ENCODE measurements around the gene AIFM2. TPM values are rescaled to one million over a fixed set of nuclear protein-coding genes. Genes with fewer than 3 reads are reported as not detected.

Gene AIFM2
- polyA plus RNA-seq, 1 of the 3 experiments (the other 2 are of a cell fraction): 9.5 TPM

DNA sequence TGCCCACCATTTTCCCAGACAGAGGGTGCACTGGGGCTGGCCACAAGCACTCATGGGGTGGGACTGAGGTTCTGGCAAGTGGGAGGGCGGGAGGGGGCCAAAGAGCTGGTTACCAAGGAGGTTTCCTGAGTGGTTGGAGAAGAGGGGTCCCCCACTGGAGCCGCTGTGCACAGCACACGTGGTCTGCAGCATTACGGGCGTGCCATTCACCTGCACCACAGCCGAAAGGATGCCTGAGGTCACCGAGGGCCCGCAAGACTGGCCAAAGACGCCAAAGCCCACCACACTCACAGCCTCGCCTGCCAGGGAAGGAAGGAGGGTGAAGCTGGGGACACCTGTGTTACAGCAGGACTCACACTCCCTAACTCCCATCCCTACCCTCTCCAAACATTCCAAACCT is 9.9 kb upstream of the AIFM2 start:
- Histone ChIP-seq H3K4me2 (no peak overlapping the region), H3K9me2 (no peaks in the 10 kb centered on the region), H3K79me2 (ENCODE audit: insufficient read depth) (peaks cover 22% of the 10 kb centered on the region; the same call in 1 of the 2 replicates), H3K27me3 (ENCODE audit: insufficient read depth) (no peaks in the 10 kb centered on the region), H3K9ac (no peak overlapping the region), H3K36me3 (replicated peaks in 1 of 2; ENCODE audit: control insufficient read depth in 1 of 2, insufficient read depth in 2 of 2, low read length in 1 of 2) (peaks cover 3 to 6% of the 10 kb centered on the region in 2 experiments), H3K4me1 (ENCODE audit: control insufficient read depth in 1 of 2, insufficient read depth in 2 of 2, low read depth in 1 of 2, low read length in 1 of 2) (peaks cover 4 to 28% of the 10 kb centered on the region in 2 experiments; a peak in 3 of 4 replicates), H2AFZ (ENCODE audit: low read depth) (no peak overlapping the region), H3K9me3 (no peaks in the 10 kb centered on the region), H3K27ac (ENCODE audit: low read depth in 2 of 2, low read length in 1 of 2) (no peak overlapping the region), H3F3A (replicated peaks; ENCODE audit: insufficient read depth) (peaks cover 13% of the 10 kb centered on the region), H3K4me3 (ENCODE audit: low read depth in 2 of 2, low read length in 1 of 2) (no peak overlapping the region), H4K20me1 (ENCODE audit: insufficient read depth) (no peaks in the 10 kb centered on the region)
- no peak for DNase-seq
- WGBS (ENCODE audit: low lambda C conversion rate): 89% methylated on average over 6 of the region's 10 CpGs
- TF ChIP-seq RAD21 (IDR thresholded peaks at IDR 0.05; ENCODE audit: low read length): no peak
- TF ChIP-seq EZH2phosphoT487 (IDR thresholded peaks at IDR 0.05; ENCODE audit: borderline replicate concordance, low read depth): no peak
- TF ChIP-seq, protein P1, sequence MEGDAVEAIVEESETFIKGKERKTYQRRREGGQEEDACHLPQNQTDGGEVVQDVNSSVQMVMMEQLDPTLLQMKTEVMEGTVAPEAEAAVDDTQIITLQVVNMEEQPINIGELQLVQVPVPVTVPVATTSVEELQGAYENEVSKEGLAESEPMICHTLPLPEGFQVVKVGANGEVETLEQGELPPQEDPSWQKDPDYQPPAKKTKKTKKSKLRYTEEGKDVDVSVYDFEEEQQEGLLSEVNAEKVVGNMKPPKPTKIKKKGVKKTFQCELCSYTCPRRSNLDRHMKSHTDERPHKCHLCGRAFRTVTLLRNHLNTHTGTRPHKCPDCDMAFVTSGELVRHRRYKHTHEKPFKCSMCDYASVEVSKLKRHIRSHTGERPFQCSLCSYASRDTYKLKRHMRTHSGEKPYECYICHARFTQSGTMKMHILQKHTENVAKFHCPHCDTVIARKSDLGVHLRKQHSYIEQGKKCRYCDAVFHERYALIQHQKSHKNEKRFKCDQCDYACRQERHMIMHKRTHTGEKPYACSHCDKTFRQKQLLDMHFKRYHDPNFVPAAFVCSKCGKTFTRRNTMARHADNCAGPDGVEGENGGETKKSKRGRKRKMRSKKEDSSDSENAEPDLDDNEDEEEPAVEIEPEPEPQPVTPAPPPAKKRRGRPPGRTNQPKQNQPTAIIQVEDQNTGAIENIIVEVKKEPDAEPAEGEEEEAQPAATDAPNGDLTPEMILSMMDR (IDR thresholded peaks at IDR 0.05): no peak
- TF ChIP-seq, protein P2, sequence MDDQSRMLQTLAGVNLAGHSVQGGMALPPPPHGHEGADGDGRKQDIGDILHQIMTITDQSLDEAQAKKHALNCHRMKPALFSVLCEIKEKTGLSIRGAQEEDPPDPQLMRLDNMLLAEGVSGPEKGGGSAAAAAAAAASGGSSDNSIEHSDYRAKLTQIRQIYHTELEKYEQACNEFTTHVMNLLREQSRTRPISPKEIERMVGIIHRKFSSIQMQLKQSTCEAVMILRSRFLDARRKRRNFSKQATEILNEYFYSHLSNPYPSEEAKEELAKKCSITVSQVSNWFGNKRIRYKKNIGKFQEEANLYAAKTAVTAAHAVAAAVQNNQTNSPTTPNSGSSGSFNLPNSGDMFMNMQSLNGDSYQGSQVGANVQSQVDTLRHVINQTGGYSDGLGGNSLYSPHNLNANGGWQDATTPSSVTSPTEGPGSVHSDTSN (IDR thresholded peaks at IDR 0.05): no peak
- no peak for TF ChIP-seq MEF2A (IDR thresholded peaks at IDR 0.05; ENCODE audit: borderline replicate concordance, low read depth)
- no peak for TF ChIP-seq FOXM1 (IDR thresholded peaks at IDR 0.05; ENCODE audit: low read depth)
- no peak for TF ChIP-seq EP300 (IDR thresholded peaks at IDR 0.05; ENCODE audit: borderline replicate concordance in 1 of 2, low read depth in 1 of 2, low read length in 1 of 2)
- TF ChIP-seq ELF1 (IDR thresholded peaks at IDR 0.05): no peak
- no peak for TF ChIP-seq RXRA (IDR thresholded peaks at IDR 0.05; ENCODE audit: borderline replicate concordance, low read depth)
- no peak for TF ChIP-seq GABPA (IDR thresholded peaks at IDR 0.05; ENCODE audit: low read depth)
- ChIA-PET CTCF (interaction anchor here (0.8 to 10.8 kb wide), 2 partner anchors 26 to 184 kb away, joined by 3 to 157 read pairs; no protein-coding TSS in a partner anchor), POLR2A (no interaction called here)

DNA sequence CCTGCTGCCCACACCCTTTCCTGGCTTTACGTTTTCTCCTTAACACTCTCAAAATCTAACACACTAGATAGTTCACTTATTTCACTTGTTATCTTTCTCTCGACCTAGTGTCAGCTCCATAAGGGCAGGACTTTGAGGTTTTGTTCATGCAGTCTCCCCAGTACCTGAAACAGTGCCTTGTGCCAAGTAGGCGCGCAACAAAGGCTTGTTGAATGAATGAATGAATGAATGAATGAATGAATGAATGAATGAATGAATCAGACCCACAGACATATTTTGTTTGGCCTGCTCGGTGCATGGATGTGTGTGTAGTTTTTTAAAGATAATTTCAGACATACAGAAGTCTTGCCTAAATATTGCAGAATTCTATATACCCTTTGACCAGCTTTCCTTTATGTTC is 7.7 kb upstream of the AIFM2 start:
- Histone ChIP-seq H3K4me2 (no peak overlapping the region), H3K4me3 (ENCODE audit: low read depth in 2 of 2, low read length in 1 of 2) (no peak overlapping the region), H3K9me2 (no peaks in the 10 kb centered on the region), H3K79me2 (ENCODE audit: insufficient read depth) (peaks cover 22% of the 10 kb centered on the region; the same call in 1 of the 2 replicates), H4K20me1 (ENCODE audit: insufficient read depth) (no peaks in the 10 kb centered on the region), H3K9ac (no peak overlapping the region), H3F3A (replicated peaks; ENCODE audit: insufficient read depth) (peaks cover 4% of the 10 kb centered on the region), H3K36me3 (replicated peaks in 1 of 2; ENCODE audit: control insufficient read depth in 1 of 2, insufficient read depth in 2 of 2, low read length in 1 of 2) (peaks cover 3 to 6% of the 10 kb centered on the region in 2 experiments), H3K9me3 (no peaks in the 10 kb centered on the region), H3K4me1 (ENCODE audit: control insufficient read depth in 1 of 2, insufficient read depth in 2 of 2, low read depth in 1 of 2, low read length in 1 of 2) (peaks cover 0 to 19% of the 10 kb centered on the region in 2 experiments; a peak in 1 of 4 replicates), H2AFZ (ENCODE audit: low read depth) (no peak overlapping the region), H3K27me3 (ENCODE audit: insufficient read depth) (no peaks in the 10 kb centered on the region), H3K27ac (ENCODE audit: low read depth in 2 of 2, low read length in 1 of 2) (no peak overlapping the region)
- CTCF ChIA-PET: interaction anchor here (0.6 to 10.8 kb wide), 2 partner anchors 24 to 679 kb away, joined by 3 to 157 read pairs; no protein-coding TSS in a partner anchor
- TF ChIP-seq TAF1 (IDR thresholded peaks at IDR 0.05; ENCODE audit: borderline replicate concordance, low read depth, low read length): no peak
- no peak for TF ChIP-seq FOXM1 (IDR thresholded peaks at IDR 0.05; ENCODE audit: low read depth)
- DNase-seq: no peak
- POLR2A ChIA-PET: no interaction called here
- WGBS (ENCODE audit: low lambda C conversion rate): 93% methylated on average over 5 of the region's 5 CpGs
